Head of caudate nucleus (tissue), 42 donors: ENCODE data around the gene ZNF689.

Source experiments
- DNase-seq, 42 donors: peaks; one replicate each; pipeline versions ENCODE4 v3.0.0 to v3.0.0-alpha.2; 2020 to 2021; ENCODE audit warnings: mixed read lengths in 7 of 42
- intact Hi-C: fragments of 100-400 bp; cut with DNase I; formaldehyde crosslinking; loops from one replicate; pipeline ENCODE4 v1.15.0; 2022

ZNF689 gene

DNA sequence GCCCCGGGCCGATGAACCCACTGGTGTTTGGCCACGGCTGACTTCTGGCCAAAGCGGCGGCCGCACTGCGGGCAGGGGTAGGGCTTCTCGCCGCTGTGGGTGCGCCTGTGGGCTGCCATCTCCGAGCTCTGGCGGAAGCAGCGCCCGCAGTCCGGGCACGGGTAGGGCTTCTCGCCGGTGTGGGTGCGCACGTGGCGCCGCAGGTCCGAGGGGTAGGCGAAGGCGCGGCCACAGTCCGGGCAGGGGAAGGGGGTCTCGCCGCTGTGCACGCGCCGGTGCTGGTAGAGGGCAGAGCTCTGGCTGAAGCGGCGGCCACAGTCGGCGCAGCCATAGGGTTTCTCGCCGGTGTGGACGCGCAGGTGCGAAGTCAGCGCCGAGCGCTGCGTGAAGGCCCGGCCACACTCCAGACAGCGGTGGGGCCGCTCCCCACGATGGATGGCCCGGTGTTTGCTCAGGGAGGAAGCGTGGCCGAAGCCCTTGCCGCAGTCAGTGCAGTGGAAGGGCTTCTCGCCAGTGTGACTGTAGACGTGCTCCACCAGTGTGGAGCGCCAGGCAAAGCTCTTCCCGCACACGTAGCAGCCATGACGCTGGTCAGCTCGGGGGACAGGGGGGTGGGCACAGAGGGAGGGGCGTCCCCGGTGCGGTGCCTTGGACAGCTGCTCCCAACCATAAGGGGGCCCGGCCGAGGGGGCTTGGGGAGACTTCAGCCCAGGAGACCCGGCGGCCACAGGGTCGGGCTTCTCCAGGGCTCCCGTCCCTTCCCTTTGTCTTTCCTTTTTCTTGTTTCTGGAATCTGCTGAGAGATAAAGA is 54.7 kb downstream of the ZNF689 start:
- intact Hi-C loops, result no loop called here
- no peak for DNase-seq

GRCh38 chr16:30554557-30555314 is 55.5 kb downstream of the ZNF689 start:
- DNase-seq, result no peak
- intact Hi-C loops, result no loop called here

- intact Hi-C loops, result no loop called here
- no peak for DNase-seq
Observed at GRCh38 chr16:30553393-30553899, 56.7 kb downstream of the ZNF689 start.

DNA sequence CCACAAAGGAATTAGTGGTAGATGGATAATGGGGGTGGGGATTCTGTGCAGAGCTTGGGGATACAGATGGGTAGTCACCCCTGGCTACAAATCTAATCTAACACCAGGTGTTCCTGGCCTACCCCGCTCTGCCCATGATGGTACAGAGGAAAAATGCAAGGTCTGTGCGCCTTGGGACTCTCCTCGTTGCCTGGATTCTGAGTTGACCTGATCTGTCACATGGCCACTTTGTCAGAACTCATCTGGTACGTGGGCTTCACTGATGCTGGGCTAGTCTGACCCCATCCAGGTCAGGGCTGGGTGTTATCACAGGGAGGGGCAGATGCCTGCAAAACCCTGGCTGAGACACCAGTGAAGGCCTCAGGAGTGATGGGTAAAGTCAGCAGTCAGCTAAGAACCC is 57.2 kb downstream of the ZNF689 start:
- intact Hi-C loops, result no loop called here

More for the DNA sequence above, 57.2 kb downstream of the ZNF689 start:
- no peak for DNase-seq
